Cardiac septum (tissue), 1 donor: Measurements from ENCODE around the gene COL4A2. TPM values are rescaled to one million over a fixed set of nuclear protein-coding genes. Genes with fewer than 3 reads are reported as not detected.
A peak's percentile ranks its signal among the peaks of the same experiment; 100 is the strongest.

Source experiments
- DNase-seq: peaks from one replicate; pipeline ENCODE4 v3.0.0-alpha.2; 2020; ENCODE audit warnings: low spot score
- intact Hi-C: fragments of 100-400 bp; cut with DNase I; formaldehyde crosslinking; loops from one replicate; pipeline ENCODE4 v1.14.0; 2022
- total RNA-seq: library from RNA; stranded (reverse); fragmentation: NEBNext Ultra II Directional; extraction: Animal tissue kit (Norgen Biotek cat#: 25700); gene quantifications from one replicate; pipeline ENCODE4 v1.2.1, GENCODE V29; 2021
- donor health status: DM: no; HTN: no; CAD: no.

The COL4A2 gene
- total RNA-seq, 1 donor from 2014 or later, result 165 TPM

DNA sequence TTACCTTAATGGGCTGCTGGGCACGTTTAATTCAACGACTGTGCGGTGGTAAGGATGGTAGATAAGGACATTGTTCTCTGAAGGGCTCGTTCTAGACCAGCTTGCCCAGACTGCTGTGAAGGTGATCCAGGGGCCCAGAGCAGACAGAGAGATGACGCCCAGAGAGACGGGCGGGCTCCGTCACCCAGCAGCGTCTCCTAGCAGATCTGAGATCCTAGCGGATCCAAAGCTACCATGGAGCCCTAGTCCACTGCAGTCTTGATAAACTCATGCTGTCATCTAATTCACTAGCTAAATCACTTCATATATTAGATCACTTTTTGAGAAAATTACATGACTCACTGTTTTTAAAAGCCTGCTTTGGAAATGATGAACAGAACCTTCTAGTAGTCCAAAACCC, 21.5 kb downstream of the COL4A2 start:
- intact Hi-C loops, result no loop called here
- DNase-seq, result no peak

- no peak for DNase-seq
- intact Hi-C loops, result no loop called here
Measured at GRCh38 chr13:110329258-110329657, 22.2 kb downstream of the COL4A2 start.

DNA sequence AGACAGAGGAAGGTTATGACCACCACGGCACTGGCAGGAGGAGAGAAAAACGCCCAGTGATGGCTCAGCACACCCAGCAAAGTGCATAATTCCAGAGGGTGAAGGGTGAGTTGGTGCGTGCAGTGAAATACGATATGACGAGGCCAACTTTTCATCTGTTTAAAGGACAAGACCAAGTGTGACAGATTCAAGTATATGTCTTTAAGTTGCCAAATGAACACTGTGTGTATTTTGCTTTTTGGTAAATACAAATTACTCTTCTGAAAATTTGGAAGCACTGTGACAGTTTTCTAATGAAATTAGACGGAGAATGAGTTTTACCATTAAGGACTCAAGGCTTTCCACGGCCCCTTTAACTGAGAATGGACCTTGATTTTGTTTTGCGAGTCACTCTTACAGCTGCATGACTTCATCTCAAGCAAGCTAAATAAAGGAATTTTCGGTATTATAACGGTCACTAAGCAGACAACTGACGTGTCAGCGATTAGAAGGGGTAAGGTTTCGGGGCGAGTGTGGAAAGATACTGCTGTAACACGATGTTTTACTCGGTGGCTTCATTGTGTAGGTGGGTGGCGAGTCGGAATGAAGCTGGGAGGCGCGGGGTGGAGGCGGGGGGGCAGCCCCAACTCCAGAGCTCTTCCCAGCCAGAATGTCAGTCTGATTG, 22.8 kb downstream of the COL4A2 start:
- intact Hi-C loops, result no loop called here
- no peak for DNase-seq

DNA sequence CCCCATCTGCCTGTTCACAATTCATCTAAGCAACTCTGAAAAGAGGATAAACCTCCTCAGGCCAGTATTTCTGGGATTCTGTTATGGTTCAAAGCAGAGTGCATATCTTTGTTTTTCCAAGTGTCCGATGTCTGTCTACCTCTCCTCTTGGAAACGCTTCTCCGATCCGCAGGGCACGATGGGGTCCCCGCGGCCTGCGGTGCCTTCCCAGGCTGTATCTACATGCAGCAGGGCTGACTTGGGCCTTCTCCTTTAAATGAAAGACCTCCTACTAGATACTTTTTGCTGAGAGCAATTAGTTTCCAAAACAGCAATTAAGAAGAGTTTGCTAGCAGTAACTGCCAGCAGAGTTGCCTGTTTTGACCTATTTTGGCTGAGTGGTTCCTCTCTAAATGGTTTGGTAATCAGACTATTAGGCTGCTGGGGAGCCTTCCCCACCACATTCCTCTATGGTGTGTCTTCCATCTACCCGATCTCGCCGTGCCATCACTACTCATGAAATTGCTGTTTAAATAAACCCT, 23.5 kb downstream of the COL4A2 start:
- DNase-seq, result no peak
- intact Hi-C loops, result no loop called here

- DNase-seq, result peak; percentile 57
- intact Hi-C loops, result no loop called here
Measured at GRCh38 chr13:110331362-110331761, 24.3 kb downstream of the COL4A2 start.

DNA sequence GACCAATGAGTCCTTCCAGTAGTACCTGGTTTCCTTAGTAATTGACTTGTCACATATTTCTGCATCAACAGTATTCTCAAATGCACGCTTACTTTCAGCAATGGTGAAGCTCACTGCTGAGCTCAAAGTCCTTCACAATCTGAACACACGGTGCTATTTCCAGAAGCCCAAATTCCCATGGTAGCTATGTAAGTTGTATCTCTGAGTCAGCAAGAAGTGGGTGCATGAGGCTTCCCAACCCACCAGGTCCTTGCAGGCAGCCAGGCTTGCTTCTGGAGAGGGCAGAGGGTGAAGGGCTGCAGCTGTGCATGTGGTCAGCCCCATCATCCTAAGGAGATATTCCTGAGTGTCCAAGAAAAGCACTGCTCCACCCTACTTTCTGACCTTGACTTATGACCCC, 25.7 kb downstream of the COL4A2 start:
- intact Hi-C loops, result no loop called here
- DNase-seq, result peak; percentile 61

DNA sequence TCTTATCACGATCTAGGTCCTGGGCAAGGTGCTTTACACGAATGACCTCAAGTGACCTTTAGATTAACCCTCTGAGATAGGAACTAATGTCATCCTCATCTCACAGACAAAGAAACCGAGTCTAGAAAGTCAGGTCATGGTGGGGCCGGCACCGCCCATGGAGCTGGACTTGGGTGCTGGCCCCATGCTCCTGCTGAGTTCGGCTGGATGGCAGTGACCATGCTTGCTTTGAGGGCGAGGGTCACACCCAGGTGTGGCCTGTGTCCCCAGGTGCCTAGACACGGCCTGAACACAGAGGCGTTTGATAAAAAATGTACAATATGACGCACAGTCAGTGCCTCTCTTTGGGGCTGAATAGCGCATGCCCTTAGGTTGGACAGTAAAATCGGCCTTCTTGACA, 26.8 kb downstream of the COL4A2 start:
- intact Hi-C loops, result no loop called here
- DNase-seq, result peak; percentile 31

DNA sequence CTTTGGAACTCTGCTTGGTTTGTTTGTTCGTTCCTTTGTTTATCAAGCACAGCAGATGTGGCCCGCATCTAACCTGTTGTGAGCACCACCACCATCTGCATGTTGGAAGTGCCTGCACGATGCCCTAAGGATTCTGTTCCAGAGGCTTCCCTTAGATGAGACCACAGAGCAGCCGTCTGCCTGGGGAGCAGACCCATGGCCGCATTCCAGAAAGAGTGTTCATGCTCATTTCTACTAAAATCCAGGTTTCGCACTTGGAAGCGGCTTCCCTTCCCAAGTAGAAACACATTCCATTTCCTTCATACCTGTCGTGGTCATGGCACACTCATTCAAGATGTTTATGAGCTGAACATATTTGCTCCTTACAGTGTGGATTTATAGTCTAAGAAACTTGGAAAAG, 27.2 kb downstream of the COL4A2 start:
- intact Hi-C loops, result no loop called here
- DNase-seq, result peak; percentile 51

- DNase-seq, result peak; percentile 61
- intact Hi-C loops, result no loop called here
Measured at GRCh38 chr13:110334841-110335490, 27.9 kb downstream of the COL4A2 start.

DNA sequence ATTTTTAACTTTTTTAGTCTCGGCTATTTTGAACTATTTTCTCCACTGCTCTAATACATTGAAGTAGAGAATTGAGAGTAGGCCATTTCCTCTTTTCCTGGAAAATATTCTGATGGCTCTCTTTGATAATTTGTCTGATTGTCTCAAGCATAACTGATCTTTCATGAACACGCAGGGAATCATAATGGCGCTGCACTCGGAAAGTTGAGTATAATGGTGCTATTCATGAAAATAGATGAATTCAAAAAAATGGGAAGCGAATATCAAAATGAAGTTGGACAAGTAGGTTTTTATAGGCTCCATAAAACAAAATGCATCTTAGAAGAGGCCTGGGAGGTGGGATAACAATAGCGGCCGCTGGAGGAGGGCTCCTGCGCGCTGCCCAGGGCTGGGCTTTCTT, 29.0 kb downstream of the COL4A2 start:
- DNase-seq, result no peak
- intact Hi-C loops, result no loop called here

DNA sequence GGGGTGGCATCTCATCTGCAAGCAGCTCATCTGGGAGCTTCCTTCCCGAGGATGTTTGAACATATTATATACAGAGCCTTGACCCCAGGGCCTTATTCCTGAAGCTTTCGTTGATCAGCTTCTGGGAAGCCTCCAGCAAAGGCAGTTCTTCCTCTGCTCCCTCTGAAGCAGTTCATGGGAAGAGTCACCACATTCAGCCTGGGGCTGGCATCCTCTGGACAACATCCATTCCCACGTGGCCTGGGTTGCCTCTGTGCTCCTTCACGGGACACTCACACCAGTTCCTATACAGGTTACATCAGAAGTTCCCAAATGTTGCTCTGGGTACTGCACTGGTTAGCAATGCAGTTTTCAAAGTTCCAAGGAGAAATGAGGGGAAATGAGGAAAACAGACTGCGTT, 29.6 kb downstream of the COL4A2 start:
- intact Hi-C loops, result no loop called here
- no peak for DNase-seq

GRCh38 chr13:110337247-110337646, 30.2 kb downstream of the COL4A2 start:
- intact Hi-C loops, result no loop called here
- no peak for DNase-seq

- no peak for DNase-seq
- intact Hi-C loops, result no loop called here
Measured at GRCh38 chr13:110338441-110339101, 31.5 kb downstream of the COL4A2 start.

DNA sequence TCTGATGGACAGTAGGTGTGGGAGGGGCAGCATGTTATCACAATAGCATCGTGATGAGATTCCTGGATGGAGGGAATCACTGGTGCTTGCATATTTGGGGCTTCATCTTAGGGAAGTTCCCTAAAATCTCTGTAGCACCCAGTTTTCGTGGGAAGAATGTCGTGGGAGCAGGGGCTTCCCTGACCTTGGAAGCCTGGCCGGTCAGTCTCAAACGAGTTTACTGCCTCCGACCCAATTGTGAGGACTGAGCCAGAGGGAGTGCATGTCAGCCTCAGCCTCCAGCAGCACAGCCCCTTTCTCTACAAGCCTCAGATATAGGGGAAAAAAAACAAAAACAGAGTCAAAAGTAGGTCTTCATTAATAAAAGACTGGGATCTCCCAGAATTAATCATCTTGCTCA, 32.2 kb downstream of the COL4A2 start:
- no peak for DNase-seq
- intact Hi-C loops, result no loop called here

GRCh38 chr13:110339975-110340550, 33.0 kb downstream of the COL4A2 start:
- intact Hi-C loops, result no loop called here
- no peak for DNase-seq

GRCh38 chr13:110340812-110341444, 33.8 kb downstream of the COL4A2 start:
- DNase-seq, result peak; percentile 91
- intact Hi-C loops, result no loop called here

- intact Hi-C loops, result no loop called here
- DNase-seq, result no peak
Measured at GRCh38 chr13:110341445-110342244, 34.6 kb downstream of the COL4A2 start.

DNA sequence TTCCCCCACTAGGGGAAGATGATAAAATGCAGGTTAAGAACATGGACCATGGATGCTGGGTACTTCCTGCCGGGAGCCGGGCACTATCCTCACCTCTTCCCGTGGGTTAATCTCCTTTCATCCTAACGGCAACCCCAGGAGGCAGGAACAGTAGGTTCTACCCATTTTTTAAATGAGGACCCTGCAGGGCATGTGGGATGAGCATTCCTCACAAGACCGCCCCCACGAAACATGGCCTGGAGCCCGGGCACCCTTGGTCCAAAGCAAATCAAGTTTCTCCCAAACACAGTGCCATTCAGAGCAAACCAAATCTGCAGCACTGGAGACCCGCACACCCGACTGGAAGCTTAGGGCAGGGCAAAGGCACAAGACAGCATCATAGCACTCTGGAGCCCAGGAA, 35.4 kb downstream of the COL4A2 start:
- intact Hi-C loops, result no loop called here
- no peak for DNase-seq

DNA sequence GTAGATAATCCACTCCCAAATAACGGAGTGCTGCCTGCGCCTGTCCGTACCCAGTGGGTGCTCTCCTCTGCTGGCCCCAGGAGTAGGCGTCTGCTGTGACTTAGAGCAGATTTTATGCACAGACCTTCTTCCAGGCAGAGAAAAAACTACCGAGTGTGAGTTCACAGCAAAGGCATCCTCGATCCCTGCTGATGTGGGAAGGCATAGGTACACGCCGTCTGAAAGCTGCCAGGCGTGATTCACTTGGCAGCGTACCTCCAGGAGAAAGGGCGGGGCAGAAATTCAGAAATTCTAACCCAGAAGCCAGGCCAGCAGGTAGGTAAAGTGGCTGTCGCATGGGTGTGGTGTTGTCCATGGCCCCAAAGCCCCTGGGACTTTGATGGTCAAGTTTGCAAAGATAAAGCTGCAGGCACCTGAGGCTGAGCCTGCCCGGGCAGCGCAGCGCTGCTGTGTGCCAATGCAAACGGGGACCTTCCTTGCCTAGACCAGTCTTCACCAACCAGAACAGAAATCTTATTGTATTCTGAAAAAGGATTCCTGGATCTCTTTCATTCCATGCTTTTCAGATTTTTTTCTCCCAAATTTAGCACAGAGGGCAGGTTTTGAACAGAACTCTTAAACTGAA, 36.3 kb downstream of the COL4A2 start:
- intact Hi-C loops, result no loop called here
- no peak for DNase-seq
